NCI-H1092 (cell line): Measurements from ENCODE around the gene RPS27.
A peak's percentile ranks its signal among the peaks of the same experiment; 100 is the strongest.

Source experiments
- DNase-seq: peaks from one replicate; lab custom pipeline; 2025; lab: John Stamatoyannopoulos, UW

RPS27 gene

DNA sequence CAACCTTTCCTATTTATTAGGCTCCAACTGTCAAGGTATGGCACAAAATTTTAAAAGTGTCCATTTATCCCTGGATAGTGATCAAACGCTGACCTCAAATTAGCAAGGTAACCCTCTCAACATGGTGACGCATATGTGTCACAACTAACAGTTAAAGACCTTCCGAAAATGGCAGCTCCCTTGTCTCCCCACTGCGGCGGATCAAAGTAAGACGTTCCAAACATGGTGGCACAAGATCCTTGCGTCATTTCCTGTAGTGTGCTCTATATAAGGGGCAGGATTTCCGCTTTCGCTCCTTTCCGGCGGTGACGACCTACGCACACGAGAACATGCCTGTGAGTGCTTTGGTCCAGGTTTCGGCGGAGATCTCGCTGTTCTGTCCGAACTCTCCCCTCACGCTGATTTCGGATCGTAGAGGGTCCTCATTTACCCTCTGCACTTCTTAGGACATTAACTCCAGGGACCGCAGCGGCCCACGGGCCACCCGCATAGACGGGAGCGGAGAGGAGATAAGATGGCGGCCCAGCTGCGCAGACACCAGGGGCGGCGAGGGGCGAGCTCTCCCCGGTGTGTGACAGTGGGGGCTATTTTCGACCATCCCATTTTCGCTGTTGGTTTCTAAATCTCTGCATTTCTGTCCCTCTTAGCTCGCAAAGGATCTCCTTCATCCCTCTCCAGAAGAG is at the start of gene RPS27:
RPS27 (plus strand) TSS at position 295 of the 683 bp plus-strand sequence; CDS start at position 330, 35 bp downstream.
- peak; percentile 97 for DNase-seq

DNA sequence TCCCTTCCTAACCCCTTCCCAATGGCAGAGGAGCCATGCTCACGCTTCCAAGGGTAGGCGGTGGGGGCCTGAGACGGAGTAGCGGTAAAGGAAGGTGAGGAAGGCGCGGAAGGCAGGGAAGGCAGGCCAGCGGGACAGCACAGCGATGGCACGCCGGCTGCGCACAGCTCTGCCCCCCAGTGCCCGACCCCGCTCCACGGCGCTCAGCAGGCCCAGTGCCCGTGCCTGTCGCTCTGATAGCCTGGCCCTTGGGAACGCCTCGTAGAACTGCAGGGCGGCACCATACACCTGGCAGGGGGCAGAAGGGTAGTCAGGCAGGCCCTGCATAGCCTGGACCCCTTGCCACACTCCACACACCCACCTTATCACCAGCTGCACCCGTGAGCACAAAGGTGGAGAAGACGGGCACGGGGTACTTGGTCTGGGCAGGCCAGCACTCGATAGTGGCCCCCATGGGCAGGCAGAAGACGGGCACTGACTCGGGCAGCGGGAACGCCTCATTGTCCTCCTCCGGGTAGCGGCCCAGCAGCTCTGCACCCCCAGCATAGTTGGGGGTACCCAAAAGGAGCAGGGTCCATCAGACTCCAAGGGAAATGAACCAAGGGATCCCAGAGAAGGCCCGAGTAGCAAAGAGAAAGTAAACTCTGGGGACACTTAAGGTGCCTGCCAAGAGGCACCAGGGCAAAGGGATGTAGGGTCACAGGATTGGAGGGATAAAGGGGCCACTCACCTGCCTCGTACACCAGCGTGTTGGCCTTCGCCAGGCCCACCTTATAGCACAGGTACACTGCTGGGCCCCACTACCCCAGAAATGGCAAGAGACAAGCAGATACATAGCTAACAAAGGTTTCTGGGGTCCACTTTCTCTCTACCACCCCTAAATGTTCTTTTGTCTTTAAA is 48.5 kb upstream of the RPS27 start:
- DNase-seq = no peak

DNA sequence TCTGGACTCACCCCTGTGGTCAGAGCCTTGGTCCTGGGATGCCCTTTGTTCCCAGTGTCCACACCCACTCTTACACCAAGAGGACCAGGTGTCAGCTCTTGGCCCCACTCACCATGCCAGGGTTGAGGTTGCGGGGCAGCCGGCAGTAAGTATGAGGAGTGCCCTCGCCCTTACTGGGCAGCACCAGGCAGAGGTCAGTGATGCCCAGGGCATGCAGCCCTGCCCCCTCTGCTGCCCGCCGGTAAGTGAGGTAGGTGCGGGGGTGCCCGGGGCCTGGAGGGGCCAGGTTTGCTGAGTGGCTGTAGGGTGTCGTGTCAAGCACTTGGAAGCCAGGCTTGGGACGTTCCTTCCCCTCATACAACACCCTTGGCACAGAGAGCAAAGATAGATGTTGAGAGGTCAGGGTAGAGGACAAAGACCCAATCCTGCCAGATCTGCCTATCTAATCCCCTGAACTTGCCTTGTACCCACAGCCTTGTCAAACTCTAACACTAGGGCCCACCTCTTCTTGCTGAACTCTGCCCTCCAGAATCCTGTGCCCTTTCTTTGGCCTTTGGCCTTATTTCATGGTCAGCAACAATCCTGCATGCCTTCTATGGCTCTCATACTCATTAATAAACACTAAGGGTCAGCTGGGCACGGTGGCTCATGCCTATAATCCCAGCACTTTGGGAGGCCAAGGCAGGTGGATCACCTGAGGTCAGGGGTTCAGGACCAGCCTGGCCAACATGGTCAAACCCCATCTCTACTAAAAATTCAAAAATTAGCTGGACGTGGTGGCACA is 47.6 kb upstream of the RPS27 start:
- DNase-seq = no peak

DNA sequence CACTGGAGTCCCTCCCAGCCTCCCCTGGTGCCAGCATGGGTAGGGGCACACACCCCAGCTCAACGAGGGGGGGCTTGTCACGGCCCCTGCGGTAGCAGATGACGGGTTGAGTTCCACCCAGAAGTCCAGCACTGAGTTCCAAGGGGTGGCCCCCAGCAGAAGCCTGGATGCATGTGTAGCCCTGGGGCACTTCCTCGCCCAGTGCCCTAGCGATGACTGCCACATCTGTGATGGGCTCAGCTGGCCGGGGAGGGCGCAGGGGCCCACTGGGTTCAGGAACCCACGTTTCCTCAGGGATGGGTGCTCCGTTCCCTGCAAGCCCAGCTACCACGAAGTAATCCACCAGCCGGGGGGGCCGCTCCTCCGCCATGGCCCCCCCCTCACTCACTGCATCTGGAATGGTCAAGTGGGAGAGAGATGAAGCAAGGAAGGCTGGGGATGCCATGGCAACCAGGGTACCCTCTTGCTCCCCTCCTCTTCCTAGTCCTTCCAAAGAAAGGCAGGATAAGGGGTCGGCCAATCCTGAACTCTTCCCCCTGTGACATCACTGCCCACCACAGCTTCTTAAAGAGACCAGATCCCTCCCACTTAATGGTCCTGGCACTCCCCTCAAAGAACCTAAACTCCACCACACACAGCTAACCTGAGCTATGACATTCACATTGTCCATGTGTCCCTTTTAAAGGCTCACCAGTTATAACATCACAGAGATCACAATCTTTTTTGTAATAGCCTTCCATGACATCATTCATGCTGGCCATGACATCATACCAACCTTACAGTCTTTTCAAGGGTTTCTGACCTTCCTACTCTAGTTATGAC is 46.3 kb upstream of the RPS27 start:
- DNase-seq = no peak

DNA sequence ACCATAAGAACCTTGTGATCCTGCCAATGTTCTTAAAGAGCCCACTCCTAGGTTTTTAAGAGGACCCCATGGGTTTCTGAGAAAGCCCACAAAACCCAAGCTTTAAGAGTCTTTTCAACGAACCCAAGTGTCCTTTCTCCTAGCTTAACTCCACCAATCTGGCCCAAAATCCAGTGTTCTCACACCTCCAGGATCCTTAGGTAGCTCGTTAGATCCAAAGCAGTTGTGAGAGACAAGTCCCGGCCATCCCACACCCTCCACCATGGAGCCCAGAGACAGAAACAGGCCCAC is 45.8 kb upstream of the RPS27 start:
- DNase-seq = no peak

DNA sequence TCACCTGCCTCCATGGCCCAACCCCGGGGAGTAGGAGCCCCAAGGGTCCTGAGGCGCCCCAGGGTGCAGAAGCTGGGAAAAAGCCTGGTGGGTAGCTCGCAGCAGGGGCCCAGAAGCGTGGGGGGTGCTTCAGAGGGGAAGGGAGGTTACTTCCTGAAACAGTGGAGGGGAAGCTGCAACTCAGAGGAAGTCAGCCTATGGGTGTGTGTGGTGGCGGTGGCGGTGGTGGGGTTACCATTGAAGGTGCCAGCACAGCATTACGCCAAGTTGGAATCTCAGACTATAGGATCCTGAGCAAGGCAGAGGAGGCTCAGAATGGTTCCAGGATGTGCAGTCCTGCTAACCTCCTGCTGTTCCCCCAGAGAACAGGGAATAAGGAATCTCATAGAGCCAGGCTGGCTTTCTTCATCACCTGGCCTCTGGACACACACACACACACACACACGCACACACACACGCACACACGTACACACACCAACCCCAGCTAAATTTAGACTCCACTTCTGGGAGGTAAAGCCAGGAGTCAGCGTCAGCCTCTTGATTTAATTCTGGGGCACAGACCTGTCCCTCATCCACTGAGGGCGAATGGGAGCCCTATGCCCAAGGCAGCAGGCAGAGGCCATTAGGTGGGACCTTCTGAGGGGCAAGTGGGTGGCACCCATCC is 45.3 kb upstream of the RPS27 start:
- no peak for DNase-seq

DNA sequence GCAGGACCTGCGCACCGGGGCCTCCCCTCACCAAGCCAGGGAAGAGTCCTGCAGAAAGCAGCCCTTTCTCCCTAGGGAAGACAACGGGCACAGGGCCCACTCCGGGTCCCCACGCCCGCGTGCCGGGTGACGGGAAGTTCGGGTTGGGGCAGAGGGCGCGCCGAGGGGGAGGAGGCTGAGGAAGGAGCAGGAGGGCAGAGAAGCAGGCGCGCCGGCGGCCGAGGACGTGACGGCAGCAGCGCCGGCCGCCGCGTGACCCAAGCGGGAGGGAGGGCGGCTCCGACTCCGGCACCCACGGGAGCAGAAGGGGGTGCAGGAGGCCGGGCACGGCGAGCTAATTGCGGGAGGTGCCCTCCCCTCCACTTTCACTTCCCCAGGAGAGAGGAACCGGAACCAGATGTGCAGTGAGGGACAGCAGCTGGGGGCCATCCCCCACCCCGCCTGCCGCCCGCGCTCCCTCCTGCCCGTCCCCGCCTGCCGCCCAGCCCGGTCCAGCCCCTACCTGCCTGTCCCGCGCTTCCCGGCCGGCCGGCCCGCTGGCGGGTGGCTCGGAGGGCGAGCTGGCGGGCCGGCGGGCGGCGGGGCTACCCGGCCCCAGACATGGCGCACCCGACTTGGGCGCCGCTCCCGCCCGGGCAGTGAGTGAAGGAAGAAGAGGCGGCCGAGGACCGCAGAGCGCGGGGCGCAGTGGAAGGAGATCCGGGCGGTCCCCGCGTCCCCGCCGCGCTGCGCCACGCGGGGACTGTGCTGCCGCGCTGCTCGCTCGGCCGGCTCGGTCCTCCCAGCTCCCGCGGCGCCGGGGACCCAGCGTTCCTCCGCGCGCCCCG is 44.6 kb upstream of the RPS27 start:
- DNase-seq = no peak

DNA sequence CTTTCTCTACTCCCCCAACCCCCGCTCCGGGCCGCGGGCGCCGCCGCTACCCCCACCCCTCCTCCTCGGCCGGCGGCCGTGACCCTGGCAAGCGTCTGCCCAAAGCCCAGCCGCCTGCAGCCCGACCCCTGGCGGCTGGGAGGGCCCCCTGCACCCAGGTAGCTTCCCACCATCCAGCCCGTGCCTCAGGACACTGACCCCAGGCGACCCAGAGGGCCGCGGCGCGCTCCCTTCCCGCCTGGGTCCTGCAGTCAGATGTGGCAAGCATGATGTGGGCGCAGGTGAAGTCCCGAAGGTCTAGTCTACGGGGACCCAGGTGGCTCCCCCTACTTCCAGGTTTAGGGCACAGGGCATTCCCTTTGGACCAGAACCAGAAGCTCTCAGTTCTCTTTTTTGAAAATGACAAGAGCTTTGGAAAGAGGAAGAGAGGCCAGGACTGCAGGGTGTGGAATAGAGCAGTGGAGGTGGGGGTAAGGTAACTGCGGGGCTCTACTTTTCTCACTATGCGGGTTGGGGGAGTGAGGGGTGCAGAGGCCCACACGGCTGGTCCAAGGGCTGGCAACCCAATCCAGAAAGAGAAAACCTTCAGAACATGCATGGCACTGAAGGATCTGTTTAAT is 43.8 kb upstream of the RPS27 start, which contains the start of gene DENND4B:
DENND4B (minus strand) TSS at position 97 of the 620 bp plus-strand sequence. CDS start 2,344 bp downstream, outside the sequence.
- DNase-seq = peak; percentile 65

DNA sequence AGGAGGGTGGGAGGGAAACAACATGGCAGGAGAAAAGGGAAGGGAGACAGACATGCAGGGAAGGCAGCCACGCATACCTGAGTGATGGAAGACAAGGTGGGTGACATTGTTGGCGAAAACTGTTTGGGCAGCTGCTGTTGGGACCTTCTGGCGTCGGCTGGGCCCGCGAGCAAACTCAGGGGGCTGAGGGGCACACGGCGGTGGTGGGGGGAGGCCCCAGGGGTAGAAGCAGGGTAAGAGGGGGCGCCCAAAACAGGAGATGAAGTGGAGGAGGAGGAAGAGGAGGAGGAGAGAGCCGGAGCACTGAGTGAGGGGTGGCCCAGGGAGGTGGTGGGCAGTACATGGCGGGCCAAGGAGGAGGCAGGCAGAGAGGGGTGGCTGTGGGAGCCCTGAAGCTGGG is 39.4 kb upstream of the RPS27 start:
- DNase-seq = no peak

DNA sequence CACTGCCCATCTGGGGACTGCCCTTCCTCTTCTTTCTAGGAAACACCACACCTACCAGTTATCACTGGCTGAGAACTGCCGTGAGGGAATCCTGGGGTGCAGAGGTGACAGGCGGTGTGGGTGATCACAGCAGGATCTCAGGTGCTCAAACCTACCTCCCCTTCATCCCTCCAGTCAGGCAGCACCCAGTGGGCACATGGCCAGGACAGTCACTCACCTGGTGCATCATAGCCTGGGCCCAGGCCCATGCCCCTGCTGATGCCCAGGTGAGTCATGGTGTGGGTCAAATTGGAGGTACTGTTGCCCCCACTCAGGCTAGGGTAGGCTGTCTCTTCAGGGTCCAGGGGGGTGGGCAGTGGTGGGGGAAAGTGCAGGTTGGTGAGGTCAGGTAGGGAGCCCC is 38.8 kb upstream of the RPS27 start:
- no peak for DNase-seq

DNA sequence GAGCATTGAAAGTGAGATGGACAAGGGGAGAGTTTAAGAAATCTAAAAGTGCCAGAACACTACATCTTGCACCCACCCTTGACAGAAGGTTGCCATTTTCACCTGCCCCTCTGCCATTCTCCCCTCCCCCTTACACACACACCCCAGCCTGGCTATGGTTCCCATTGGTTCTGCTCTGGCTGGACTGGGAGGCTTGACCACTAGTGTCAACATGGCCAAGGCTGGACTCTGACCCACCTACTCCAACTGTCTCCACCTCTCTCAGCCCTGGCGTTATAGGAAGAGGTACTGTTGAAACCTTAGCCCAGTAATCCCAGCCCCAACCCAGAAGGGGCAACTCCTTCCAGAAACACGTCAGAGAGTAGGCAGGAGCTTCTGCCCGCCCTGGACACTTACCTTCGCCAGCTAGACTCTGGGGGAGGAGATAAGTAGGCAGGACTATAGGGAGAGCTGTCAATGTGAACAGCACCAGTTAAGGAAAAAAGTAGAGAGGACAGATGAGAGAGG is 36.6 kb upstream of the RPS27 start:
- no peak for DNase-seq

DNA sequence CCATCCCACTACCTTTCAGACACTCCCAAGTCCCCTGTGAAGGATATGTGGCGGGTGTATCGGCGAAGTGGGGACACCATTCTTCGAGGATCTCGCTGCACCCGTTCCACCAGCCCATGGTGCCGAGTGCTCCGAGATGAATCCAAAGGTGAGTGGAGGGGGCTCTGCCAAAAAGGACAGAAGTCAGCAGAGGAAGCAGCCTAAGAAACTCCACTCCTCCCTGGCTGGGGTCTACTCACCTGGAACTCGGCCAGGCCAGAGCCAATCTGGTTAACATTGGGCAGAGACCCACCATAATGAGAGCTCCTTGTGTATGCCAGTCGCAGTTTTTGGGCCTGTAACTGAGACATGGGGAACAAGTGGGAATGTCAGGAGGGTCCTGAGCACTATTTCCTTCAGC is 35.7 kb upstream of the RPS27 start:
- DNase-seq = no peak

DNA sequence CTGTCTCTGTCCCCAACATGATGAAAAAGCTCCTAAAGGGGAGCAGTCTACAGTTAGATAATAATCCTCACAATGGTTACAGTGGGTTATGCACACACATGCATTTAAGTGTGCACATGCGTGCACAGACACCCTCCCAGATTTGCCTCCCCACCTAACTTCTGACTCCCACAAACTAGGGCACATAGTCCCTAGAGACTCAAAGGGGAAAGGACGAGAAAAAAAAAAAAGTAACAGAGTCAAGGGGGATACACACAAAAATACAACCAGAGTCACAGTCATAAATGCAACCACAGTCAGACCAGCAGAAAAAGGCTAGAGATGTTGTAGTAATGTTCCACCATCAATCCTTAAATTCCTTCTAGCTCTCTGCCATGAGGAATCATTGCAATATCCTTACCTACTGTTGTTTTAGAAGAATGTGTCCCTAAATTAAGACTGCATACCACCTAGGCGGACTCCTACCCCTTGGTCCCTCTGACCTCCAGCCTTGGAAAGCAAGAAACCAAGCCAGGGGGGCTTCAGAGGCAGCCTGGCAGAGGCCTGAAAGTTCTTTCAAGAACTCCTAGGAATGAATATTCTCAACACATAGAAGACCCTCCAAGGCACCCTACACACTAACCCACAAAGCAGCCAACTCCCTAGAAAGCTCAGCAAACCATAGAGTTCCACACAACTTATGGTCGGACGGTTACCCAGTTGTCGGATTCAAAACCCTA is 33.4 kb upstream of the RPS27 start:
- DNase-seq = no peak

DNA sequence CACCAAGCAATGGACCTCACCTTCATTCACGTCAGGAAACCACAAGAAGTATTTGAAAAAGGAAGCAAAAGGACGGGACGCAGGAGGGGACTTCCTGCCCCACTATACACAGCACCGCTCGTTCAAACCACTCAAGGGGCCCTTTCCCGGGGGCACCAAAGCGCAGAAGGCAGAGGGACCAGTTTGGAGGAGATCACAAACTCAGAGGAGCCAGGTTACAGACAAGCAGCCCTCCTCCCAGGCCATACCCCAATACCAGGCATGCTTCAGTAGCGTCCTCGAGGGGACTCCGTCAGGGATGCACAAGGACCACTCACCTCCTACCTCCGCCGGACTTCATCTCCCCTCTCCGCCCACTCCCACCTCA is 32.8 kb upstream of the RPS27 start:
- DNase-seq = no peak

DNA sequence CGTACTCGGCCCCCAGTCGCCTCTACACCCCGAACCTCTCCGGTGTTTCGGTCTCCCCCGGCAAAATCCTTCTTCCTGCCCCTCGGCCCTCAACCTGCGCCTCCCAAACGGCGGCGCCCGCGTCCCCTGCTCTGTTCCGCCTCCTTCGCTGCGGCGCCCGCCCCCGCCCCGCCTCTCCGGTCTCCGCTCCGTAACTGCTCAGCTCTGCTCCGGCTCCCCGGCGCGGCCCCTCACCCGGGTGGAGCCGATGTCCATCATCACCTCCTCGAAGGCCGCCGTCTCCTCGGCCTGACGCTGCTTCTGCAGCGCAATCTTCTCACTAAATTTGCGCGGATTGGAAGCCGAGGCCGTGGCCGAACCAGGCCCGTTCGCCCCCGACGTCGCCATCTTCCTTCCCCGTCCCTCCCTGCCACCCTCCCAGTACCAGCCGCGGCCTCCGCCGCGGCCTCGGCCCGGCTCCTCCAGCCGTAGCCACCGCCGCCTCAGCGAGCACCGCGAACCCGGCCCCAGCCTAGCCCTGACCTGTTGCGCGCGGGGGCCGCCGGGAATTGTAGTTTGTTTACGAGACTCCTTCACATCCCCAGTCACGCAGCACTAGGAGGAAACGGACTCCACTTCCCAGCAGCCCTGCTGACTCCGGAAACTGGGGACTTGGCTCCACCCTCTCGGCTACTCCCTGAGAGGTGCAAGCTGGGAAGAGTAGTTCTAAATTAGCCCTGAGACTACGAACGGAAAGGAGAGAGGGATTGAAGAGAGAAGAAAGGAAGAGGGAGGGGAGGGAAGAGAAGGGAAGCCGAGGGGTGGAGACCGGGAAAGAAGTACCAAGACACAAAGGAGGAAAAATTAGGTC is 32.2 kb upstream of the RPS27 start, which contains the start of gene CRTC2:
CRTC2 (minus strand) TSS at position 502 of the 850 bp plus-strand sequence; CDS start at position 387, 115 bp downstream.
- DNase-seq = peak; percentile 99

DNA sequence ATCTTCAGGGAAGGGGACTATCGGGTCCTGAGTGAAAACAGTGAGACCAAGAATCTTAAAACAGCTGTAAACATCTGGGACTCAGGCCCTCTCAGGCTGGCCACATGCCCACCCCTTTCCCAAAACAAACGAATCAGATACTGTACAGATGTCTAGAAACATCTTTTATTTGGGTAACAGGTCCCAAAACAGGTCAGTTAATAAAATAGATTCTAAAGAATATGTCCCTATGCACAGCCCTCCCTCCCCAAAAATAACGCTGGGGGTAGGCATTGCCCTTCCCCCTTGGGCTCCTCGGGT is 31.7 kb upstream of the RPS27 start:
- no peak for DNase-seq

DNA sequence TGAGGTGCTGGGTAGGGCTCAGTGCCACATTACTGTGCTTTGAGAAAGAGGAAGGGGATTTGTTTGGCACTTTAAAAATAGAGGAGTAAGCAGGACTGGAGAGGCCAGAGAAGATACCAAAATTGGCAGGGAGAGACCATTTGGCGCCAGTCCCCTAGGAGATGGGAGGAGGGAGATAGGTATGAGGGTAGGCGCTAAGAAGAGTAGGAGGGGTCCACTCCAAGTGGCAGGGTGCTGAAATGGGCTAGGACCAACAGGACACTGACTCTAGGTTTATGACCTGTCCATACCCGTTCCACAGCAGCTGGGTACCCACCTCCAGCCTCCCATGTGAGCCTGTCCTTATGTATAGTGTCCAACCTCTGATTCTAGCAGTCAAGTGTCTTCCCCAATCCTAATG is 31.1 kb upstream of the RPS27 start:
- no peak for DNase-seq

DNA sequence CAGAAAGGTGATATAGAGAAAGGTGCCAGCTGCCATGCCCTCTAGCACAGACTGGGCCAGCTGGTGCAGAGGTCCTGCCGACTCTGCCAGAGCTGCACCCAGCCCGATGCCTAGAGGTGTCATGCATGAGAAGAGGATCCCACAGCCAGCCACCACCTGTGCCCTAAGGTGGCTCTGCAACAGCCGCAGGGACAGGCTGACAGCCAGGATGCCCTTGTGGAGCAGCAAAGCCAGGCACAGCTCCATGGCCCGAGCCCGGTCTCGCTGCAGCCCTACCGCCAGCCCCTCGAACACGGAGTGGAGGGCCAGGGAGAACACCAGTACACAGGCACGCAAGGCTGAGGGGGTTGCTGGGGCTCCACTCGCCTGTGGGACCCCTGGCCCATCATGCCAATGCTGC is 30.4 kb upstream of the RPS27 start:
- no peak for DNase-seq
